T-cell (primary cell): ENCODE data around the gene FOXD3. TPM values are rescaled to one million over a fixed set of nuclear protein-coding genes. Genes with fewer than 3 reads are reported as not detected.

Source experiments
- ATAC-seq, 4 experiments: fragments of 200-7000 bp in 3 of 4; fragments of 150-1000 bp in 1 of 4; cut with Tn5 transposase; replicated peaks in 1 of 4; 1 replicate in 3 of 4; 2 replicates in 1 of 4; pipeline ENCODE4 v1.10.0; 2021; ENCODE audit warnings: moderate library complexity in 3 of 4, mild to moderate bottlenecking in 2 of 4, moderate number of reproducible peaks in 1 of 4
- CTCF ChIA-PET, 2 donors: fragments of 300-600 bp; sonication (Branson Sonifier 250); formaldehyde crosslinking; loops; one replicate each; lab custom pipeline; 2022; ENCODE audit warnings: antibody characterized with exemption in 2 of 2; lab: Charles Lee
- POLR2A ChIA-PET, 2 donors: fragments of 300-600 bp; sonication (Branson Sonifier 250); formaldehyde crosslinking; loops; one replicate each; lab custom pipeline; 2022; ENCODE audit warnings: antibody characterized with exemption in 2 of 2; lab: Charles Lee
- DNase-seq, 35 experiments: peaks; one replicate each; pipeline versions ENCODE4 v3.0.0 to v3.0.0-alpha.2; 2013 to 2023
- H3K27ac ChIP-seq: one replicate; pipeline ENCODE4 v1.5.1; 2013; ENCODE audit warnings: low read length
- H3K27me3 ChIP-seq, 2 experiments: replicated peaks in 1 of 2; 1 replicate in 1 of 2; 2 replicates in 1 of 2; pipeline versions ENCODE4 v1.6.1 to v1.7.0; 2013; ENCODE audit warnings: low read length in 1 of 2, mixed read lengths in 1 of 2; ENCODE audit not compliant: control insufficient read depth in 2 of 2, insufficient read depth in 2 of 2; ENCODE audit errors: extremely low read depth in 1 of 2
- H3K36me3 ChIP-seq, 2 donors: 1 replicate in 1 of 2; 2 replicates in 1 of 2; pipeline versions ENCODE4 v1.6.1 to v1.7.0; 2013; ENCODE audit warnings: low read length in 1 of 2; ENCODE audit not compliant: control insufficient read depth in 2 of 2, insufficient read depth in 1 of 2; ENCODE audit errors: extremely low read depth in 1 of 2
- H3K4me1 ChIP-seq, 2 experiments: 1 replicate in 1 of 2; 2 replicates in 1 of 2; pipeline versions ENCODE4 v1.6.1 to v1.7.0; 2013; ENCODE audit warnings: low read length in 2 of 2, mixed read lengths in 1 of 2; ENCODE audit not compliant: insufficient read depth in 2 of 2, control insufficient read depth in 1 of 2; ENCODE audit errors: extremely low read depth in 1 of 2
- H3K4me3 ChIP-seq, 2 donors: 1 replicate in 1 of 2; 2 replicates in 1 of 2; pipeline versions ENCODE4 v1.5.1 to v1.7.0; 2013; ENCODE audit warnings: mild to moderate bottlenecking in 2 of 2, low read length in 1 of 2, moderate library complexity in 1 of 2; ENCODE audit not compliant: control insufficient read depth in 1 of 2; ENCODE audit errors: extremely low read depth in 1 of 2
- H3K9me3 ChIP-seq: 2 replicates; pipeline ENCODE4 v1.7.0; 2013
- H3K27ac Mint-ChIP-seq, 2 donors: one replicate each; pipeline ENCODE4 v1.8.0; 2020 to 2021; ENCODE audit warnings: mild to moderate bottlenecking in 2 of 2, mixed read lengths in 2 of 2
- H3K27me3 Mint-ChIP-seq, 2 donors: one replicate each; pipeline ENCODE4 v1.8.0; 2021 to 2022; ENCODE audit warnings: mixed read lengths in 2 of 2
- H3K36me3 Mint-ChIP-seq: one replicate; pipeline ENCODE4 v1.8.0; 2021; ENCODE audit warnings: mixed read lengths
- H3K4me1 Mint-ChIP-seq, 3 donors: one replicate each; pipeline ENCODE4 v1.8.0; 2020 to 2022; ENCODE audit warnings: mixed read lengths in 3 of 3, mild to moderate bottlenecking in 1 of 3
- H3K4me3 Mint-ChIP-seq, 3 donors: one replicate each; pipeline ENCODE4 v1.8.0; 2020 to 2022; ENCODE audit warnings: mild to moderate bottlenecking in 3 of 3, mixed read lengths in 3 of 3, moderate library complexity in 3 of 3
- H3K9me3 Mint-ChIP-seq, 3 donors: one replicate each; pipeline ENCODE4 v1.8.0; 2020 to 2022; ENCODE audit warnings: mixed read lengths in 3 of 3
- WGBS: methylation state at CpG from one replicate; pipeline ENCODE4 v1.1.5; 2013; ENCODE audit warnings: missing lambda C conversion rate; ENCODE audit not compliant: insufficient coverage; 5-methylcytosine and 5-hydroxymethylcytosine counted together
- total RNA-seq, 35 experiments: library from RNA in 6 of 35; stranded (reverse) in 6 of 35; fragments of 120-200 nt in 1 of 35; gene quantifications; one replicate each; pipeline versions ENCODE4 v1.2.1 to v1.2.4 and lab custom pipeline; 2013 to 2026

The FOXD3 gene
- total RNA-seq, 5 donors from 2014 or later (not counting 1 experiment from before 2014, with no cell fraction given): not detected

- Mint-ChIP-seq H3K36me3 (no peaks in the 10 kb centered on the region), H3K9me3 (no peaks in the 10 kb centered on the region), H3K4me3 (no peak overlapping the region), H3K27ac (no peak overlapping the region), H3K27me3 (peaks cover 5 to 6% of the 10 kb centered on the region in 2 donors), H3K4me1 (no peaks in the 10 kb centered on the region)
- Histone ChIP-seq H3K4me3 (no peak overlapping the region), H3K27me3 (peaks cover 0 to 16% of the 10 kb centered on the region in 2 experiments), H3K27ac (no peak overlapping the region), H3K9me3 (no peaks in the 10 kb centered on the region), H3K4me1 (no peaks in the 10 kb centered on the region), H3K36me3 (no peaks in the 10 kb centered on the region)
- DNase-seq (no peak), ATAC-seq (no peak)
- ChIA-PET POLR2A (no interaction called here), CTCF (interaction anchor here in 1 of 2 donors (0.7 kb wide), 1 partner anchor 1889 kb away, joined by 3 read pairs; no protein-coding TSS in a partner anchor)
- 67% methylated on average over 1 of the region's 2 CpGs for WGBS
Observed at GRCh38 chr1:63281753-63282152, 40.6 kb upstream of the FOXD3 start.

- peaks cover 0 to 25% of the 10 kb centered on the region in 2 experiments for H3K27me3 ChIP-seq
- CTCF ChIA-PET: no interaction called here
- Mint-ChIP-seq H3K27ac (no peak overlapping the region), H3K36me3 (no peaks in the 10 kb centered on the region), H3K4me3 (no peak overlapping the region), H3K9me3 (peaks cover 13 to 23% (median 20%) of the 10 kb centered on the region in 3 donors), H3K4me1 (no peaks in the 10 kb centered on the region), H3K27me3 (peaks cover 0 to 3% of the 10 kb centered on the region in 2 donors)
- DNase-seq (no peak), ATAC-seq (no peak)
- no peaks in the 10 kb centered on the region for H3K36me3 ChIP-seq
- H3K9me3 ChIP-seq: no peaks in the 10 kb centered on the region
- H3K4me3 ChIP-seq: no peak overlapping the region
- H3K4me1 ChIP-seq: no peaks in the 10 kb centered on the region
- no peak overlapping the region for H3K27ac ChIP-seq
- POLR2A ChIA-PET: no interaction called here
Observed at GRCh38 chr1:63289135-63289534, 33.2 kb upstream of the FOXD3 start.

GRCh38 chr1:63294803-63295594 is 27.4 kb upstream of the FOXD3 start:
- CTCF ChIA-PET: no interaction called here
- H3K9me3 ChIP-seq: no peaks in the 10 kb centered on the region
- 29% methylated on average over 2 of the region's 6 CpGs for WGBS
- Mint-ChIP-seq H3K27ac (no peak overlapping the region), H3K36me3 (no peaks in the 10 kb centered on the region), H3K4me3 (no peak overlapping the region), H3K4me1 (no peaks in the 10 kb centered on the region), H3K9me3 (peaks cover 0 to 5% (median 3%) of the 10 kb centered on the region in 3 donors), H3K27me3 (peaks cover 15 to 16% of the 10 kb centered on the region in 2 donors)
- ATAC-seq (no peak), DNase-seq (no peak)
- peaks cover 3 to 4% of the 10 kb centered on the region in 2 experiments for H3K27me3 ChIP-seq
- POLR2A ChIA-PET: no interaction called here
- H3K27ac ChIP-seq: no peak overlapping the region
- no peaks in the 10 kb centered on the region for H3K36me3 ChIP-seq
- H3K4me3 ChIP-seq: no peak overlapping the region
- H3K4me1 ChIP-seq: no peaks in the 10 kb centered on the region

GRCh38 chr1:63304410-63304809 is 18.0 kb upstream of the FOXD3 start:
- ChIA-PET CTCF (no interaction called here), POLR2A (no interaction called here)
- Histone ChIP-seq H3K4me3 (no peak overlapping the region), H3K36me3 (no peaks in the 10 kb centered on the region), H3K9me3 (no peaks in the 10 kb centered on the region), H3K27me3 (peaks cover 0 to 13% of the 10 kb centered on the region in 2 experiments), H3K27ac (no peak overlapping the region), H3K4me1 (no peaks in the 10 kb centered on the region)
- H3K36me3 Mint-ChIP-seq: no peaks in the 10 kb centered on the region
- no peak for DNase-seq
- no peak overlapping the region for H3K27ac Mint-ChIP-seq
- H3K27me3 Mint-ChIP-seq: peaks cover 42 to 57% of the 10 kb centered on the region in 2 donors
- ATAC-seq: no peak
- H3K9me3 Mint-ChIP-seq: peaks cover 4 to 5% (median 4%) of the 10 kb centered on the region in 3 donors
- no peaks in the 10 kb centered on the region for H3K4me1 Mint-ChIP-seq
- WGBS: no CpG with 5 or more reads among the region's 2 CpGs
- H3K4me3 Mint-ChIP-seq: no peak overlapping the region

- no peaks in the 10 kb centered on the region for H3K36me3 Mint-ChIP-seq
- no peak overlapping the region for H3K4me3 ChIP-seq
- ChIA-PET CTCF (no interaction called here), POLR2A (no interaction called here)
- ATAC-seq (no peak), DNase-seq (no peak)
- H3K9me3 ChIP-seq: no peaks in the 10 kb centered on the region
- H3K36me3 ChIP-seq: no peaks in the 10 kb centered on the region
- no peaks in the 10 kb centered on the region for H3K4me1 ChIP-seq
- peaks cover 4 to 5% (median 4%) of the 10 kb centered on the region in 3 donors for H3K9me3 Mint-ChIP-seq
- H3K4me1 Mint-ChIP-seq: no peaks in the 10 kb centered on the region
- peaks cover 44 to 61% of the 10 kb centered on the region in 2 donors for H3K27me3 Mint-ChIP-seq
- no peak overlapping the region for H3K27ac ChIP-seq
- peaks cover 0 to 13% of the 10 kb centered on the region in 2 experiments for H3K27me3 ChIP-seq
- H3K27ac Mint-ChIP-seq: no peak overlapping the region
- no peak overlapping the region for H3K4me3 Mint-ChIP-seq
Observed at GRCh38 chr1:63305043-63305442, 17.3 kb upstream of the FOXD3 start.

GRCh38 chr1:63307196-63307794 is 15.1 kb upstream of the FOXD3 start:
- Histone ChIP-seq H3K9me3 (no peaks in the 10 kb centered on the region), H3K36me3 (no peaks in the 10 kb centered on the region), H3K27me3 (peaks cover 0 to 14% of the 10 kb centered on the region in 2 experiments), H3K4me1 (no peaks in the 10 kb centered on the region), H3K27ac (no peak overlapping the region), H3K4me3 (no peak overlapping the region)
- no peak for DNase-seq
- Mint-ChIP-seq H3K27me3 (peaks cover 51 to 62% of the 10 kb centered on the region in 2 donors), H3K4me3 (no peak overlapping the region), H3K4me1 (no peaks in the 10 kb centered on the region), H3K9me3 (peaks cover 4 to 5% (median 4%) of the 10 kb centered on the region in 3 donors), H3K36me3 (no peaks in the 10 kb centered on the region), H3K27ac (no peak overlapping the region)
- POLR2A ChIA-PET: no interaction called here
- CTCF ChIA-PET: interaction anchor here in 1 of 2 donors (0.6 kb wide), 1 partner anchor 24 kb away, joined by 3 read pairs; no protein-coding TSS in a partner anchor
- WGBS: no CpG with 5 or more reads among the region's 1 CpG
- no peak for ATAC-seq
